ELR (cell line): ENCODE measurements around the gene ANAPC16.
"Not testable (repeated sequence)": the region's sequence is repeated elsewhere in the genome, so short reads cannot be mapped to it uniquely, and the experiment has no call there.

Source experiments
- DNase-seq: peaks from one replicate; pipeline ENCODE4 v3.0.0-alpha.2; 2015; ENCODE audit warnings: low read depth

ANAPC16 gene

DNA sequence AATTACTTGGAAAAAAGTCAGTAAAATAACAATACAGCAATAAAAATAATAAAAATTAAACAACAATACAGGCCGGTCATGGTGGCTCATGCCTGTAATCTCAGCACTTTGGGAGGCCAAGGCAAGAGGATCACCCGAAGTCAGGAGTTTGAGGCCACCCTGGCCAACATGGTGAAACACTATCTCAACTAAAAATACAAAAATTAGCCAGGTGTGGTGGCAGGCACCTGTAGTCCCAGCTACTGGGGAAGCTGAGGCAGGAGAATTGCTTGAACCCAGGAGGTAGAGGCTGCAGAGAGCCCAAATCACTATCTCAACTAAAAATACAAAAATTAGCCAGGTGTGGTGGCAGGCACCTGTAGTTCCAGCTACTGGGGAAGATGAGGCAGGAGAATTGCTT lies 4.0 kb upstream of the ANAPC16 start:
- not testable (repeated sequence) for DNase-seq

DNA sequence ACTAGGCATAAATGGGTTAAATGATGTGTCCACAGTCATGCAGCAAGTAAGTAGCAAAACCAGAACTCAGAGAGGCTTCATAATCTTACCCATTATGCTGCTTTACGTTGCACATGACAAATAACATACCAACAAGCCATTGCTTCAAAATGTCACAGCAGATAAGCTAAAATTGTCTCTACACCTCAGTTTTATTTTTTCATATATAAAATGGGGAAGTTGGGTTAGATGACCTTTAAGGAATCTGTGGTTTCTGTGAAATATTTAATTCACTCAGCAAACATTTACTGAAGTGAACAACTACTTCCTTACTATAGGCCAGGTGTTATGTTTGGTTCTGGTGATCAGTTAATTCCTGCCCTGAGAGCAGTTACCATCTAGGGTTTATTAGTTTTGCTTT lies 2.5 kb downstream of the ANAPC16 start:
- DNase-seq, result no peak

DNA sequence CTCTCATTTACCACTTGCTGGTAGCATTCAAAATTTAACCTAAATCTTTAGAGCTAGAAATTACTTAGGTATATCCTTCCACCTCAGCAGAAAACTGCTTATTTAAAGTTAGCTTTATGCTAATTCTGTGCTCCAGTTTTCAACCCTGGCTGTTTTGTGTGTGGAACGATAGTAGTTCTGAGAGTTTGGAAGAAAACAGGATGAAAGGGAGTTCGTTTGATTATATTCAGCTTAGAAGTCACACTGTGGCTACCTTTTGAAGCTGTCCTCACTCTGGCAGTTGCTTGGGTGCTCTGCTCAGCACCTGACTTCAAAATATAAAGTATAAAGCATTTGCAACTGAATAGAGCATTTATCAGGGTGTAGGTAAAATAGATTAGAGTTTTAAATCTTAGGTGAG lies 2.9 kb downstream of the ANAPC16 start:
- no peak for DNase-seq

DNA sequence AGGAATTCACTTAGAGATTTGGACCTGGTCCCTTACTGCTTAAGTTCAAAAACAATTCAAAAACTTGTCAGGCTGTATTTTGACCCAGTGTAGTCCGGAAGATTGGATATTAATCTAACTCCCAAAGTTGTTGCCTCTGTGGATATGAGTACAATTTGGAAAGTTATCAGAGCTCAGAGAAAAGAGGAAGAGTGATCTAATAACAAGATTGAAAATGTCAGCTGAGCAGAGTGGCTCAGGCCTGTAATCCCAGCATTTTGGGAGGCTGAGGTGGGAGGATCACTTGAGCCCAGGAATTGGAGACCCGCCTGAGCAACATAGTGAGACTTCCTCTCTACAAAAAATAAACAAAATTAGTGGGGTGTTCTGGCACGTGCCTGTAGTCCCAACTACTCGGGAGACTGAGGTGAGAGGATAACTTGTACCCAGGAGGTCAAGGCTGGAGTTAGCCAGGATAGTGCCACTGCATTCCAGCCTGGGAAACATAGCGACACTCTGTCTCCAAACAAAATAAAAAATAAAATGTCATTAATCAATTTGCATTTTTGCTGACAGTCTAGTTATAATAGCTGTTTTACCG lies 3.5 kb downstream of the ANAPC16 start:
- no peak for DNase-seq

DNA sequence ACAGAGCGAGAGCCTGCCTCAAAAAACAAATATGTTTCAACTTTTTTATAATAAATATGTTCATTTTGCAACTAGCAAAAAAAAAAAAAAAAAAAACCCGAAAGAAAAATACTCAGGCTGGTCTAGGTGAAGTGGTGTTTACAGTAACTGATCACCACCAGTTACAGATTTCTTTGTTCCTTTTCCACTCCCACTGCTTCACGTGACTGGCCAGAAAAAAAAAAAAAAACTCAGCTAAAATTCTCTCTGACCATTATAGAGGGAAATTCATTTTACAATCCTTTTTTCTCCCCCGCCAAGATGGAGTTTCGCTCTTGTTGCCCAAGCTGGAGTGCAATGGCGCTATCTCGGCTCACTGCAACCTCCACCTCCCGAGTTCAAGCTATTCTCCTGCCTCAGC lies 4.8 kb downstream of the ANAPC16 start:
- no peak for DNase-seq

DNA sequence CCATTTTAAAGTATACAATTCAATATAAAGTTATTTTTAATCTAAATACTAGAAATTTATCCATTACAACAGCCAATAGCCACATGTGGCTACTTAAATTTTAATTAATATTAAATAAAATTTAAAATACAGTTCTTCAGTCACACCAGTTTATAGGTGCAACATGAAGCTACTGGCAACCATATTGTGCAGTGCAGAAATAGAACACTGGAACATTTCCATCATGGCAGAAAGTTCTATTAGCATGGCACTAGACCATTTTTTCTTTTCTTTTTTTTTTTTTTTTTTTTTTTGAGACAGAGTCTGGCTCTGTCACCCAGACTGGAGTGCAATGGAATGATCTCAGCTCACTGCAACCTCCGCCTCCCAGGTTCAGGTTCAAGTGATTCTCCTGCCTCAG lies 5.5 kb downstream of the ANAPC16 start:
- no peak for DNase-seq

DNA sequence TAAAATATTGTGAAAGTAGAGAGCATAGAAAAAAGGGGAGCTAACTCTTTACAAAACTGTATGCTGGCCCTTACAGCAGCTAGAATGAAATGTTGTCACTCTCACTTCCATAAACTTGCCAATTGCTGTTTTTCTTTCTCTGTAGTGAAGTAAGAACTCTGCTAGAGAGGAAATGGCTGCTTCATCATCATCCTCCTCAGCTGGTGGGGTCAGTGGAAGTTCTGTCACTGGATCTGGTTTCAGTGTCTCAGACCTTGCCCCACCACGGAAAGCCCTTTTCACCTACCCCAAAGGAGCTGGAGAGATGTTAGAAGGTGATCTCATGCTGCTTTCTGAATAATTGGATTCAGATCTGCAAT lies 7.9 kb downstream of the ANAPC16 start:
- DNase-seq, result no peak

DNA sequence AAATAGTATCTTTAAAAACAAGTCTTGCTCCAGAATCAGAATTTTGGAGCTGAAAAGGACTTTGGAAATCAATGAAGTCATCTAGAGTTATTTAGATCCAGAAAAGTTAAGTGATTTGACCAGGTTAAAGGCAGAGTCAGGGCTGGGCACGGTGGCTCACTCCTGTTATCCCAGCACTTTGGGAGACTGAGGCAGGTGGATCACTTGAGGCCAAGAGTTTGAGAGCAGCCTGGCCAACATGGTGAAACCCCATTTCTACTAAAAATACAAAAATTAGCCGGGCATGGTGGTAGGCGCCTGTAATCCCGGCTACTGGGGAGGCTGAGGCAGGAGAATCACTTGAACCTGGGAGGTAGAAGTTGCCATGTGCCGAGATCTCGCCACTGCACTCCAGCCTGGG lies 8.4 kb downstream of the ANAPC16 start:
- DNase-seq, result not testable (repeated sequence)

DNA sequence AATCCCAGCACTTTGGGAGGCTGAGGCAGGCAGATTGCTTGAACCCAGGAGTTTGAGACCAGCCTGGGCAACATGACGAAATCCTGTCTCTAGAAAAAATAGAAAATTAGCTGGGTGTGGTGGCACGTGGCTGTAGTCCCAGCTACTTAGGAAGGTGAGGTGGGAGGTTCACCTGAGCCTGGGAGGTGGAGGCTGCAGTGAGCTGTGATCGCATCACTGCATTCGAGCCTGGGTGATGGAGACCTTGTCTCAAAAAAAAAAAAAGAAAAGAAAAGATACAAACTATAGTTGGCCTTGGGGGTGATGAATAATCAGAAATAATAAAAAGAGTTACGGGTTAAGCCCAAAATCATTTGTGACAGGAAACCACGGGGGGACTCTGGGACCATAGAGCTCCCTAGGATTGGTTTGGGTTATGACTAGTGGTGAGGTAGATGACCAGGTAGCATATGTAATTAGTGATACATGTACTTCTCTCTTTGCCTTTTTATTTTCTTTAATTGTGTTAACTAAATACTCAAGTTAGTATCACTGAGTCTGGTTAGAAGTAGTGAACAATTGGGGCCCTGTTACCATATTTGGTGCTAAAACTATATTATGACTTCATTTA lies 10.7 kb downstream of the ANAPC16 start:
- DNase-seq, result no peak

DNA sequence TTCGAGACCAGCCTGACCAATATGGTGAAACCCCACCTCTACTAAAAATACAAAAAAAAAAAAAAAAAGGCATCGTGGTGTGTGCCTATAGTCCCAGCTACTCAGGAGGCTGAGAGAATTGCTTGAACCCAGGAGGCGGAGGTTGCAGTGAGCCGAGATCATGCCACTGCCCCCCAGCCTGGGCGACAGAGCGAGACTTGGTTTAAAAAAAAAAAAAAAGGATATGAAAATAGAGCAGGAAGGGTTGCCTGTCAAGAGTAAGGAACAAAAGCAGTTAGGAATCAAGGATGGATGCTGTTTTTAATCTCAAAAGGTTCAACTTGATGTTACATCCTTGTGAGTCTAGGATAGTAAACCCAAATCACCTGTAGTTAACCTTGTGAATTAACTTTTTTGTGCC lies 12.0 kb downstream of the ANAPC16 start:
- no peak for DNase-seq

DNA sequence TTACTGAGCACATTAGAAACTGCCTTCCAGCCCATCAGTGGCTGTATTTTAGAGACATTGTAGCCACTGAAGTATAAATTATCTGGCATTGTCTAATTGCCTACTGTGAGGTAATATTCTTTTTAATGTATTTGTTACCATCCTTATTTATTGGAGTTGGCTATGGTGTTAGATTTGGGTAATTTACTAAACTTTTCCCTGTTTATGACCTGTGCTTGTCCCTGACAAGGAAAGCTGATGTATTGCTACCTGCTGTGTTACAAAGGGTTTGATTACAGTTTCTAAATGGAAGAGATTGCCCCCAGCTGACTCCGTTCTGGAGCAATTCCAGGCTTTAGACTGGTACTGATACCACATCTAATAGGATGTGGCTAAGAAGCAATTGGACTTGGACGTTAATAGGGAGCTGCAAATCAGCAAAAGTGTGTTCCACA lies 12.5 kb downstream of the ANAPC16 start:
- no peak for DNase-seq

DNA sequence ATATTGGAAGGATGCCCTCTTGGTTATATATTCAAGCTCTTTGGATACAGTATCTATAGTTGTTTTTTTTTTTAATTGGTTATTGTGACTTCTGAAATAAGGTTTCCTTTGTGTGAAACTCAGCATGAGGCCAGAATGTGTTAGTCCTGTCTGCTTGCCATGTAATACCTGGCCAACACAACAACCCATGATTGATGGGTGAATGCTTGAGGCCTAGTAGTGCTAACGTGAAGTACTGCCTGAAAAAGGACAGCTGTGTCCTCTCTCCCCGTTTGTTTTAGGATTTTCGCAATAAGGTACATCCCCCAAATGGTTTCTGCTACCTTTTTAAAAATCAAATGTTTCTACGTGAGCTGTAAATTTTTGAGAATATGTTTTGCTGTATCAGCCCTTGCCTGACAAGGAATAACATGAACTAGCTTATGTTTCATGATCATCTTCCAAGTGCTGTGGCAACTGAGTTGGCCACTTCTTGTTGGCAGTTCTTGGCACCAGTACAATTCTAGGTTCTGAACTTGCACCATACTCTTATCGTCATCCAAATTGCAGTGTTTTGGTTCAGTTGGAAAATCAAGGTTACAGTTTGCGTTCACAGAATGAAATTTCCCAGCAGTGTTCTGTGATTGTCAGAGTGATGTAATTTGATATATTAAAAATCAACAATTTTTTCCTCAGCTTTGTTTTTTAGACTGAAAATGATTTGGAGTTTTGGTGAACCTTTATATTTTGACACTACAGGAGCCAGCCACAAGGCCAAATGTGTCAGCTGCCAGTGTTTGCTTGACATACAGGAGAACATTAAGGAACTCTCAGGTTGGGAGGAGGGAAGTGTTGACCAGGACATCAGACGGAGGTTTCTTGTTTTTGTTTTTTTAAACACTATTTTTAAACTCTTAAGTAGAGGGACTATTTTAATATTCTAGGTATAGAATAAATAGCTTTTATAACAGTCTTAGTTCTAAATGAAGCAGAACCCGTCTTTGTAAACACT lies 13.7 kb downstream of the ANAPC16 start:
- DNase-seq, result no peak

DNA sequence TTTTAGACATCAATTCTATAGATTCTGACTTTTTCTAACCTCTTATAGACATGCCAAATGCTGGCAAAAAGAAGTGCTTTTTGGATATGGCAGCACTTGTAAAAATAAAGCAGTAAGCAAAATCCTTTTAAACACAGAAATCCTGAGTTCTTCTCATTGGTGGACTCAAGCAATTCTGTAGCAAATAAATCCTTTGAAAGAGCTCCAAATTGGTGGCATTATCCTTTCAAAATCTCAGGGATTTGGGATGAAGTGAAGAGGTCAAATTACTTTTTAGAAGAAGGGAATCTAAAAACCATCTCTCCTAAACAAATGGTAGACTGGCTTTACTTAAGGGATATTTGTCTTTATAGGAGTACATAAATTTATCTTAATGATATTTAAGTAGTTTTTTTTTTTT lies 17.8 kb downstream of the ANAPC16 start:
- no peak for DNase-seq

DNA sequence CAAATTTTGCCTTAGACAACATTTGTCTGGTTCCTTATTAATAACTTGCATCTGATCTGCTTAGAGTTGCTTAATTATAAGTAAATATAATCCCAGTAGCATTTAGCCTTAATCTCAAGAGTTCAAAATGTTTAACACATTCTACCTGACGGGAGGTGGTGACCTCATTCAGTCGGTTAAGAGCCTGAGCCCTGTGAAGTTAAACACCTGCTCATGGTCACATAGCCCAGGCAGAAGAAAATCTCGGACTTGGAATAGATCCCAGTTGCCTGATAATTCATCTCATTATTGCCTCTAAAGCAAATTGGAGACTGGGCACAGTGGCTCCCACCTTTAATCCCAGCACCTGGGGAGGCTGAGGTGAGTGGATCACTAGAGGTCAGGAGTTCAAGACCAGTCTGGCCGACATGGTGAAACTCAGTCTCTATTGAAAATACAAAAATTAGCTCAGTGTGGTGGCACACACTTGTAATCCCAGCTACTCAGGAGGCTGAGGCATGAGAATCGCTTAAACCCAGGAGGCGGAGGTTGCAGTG lies 18.8 kb downstream of the ANAPC16 start:
- DNase-seq, result no peak

DNA sequence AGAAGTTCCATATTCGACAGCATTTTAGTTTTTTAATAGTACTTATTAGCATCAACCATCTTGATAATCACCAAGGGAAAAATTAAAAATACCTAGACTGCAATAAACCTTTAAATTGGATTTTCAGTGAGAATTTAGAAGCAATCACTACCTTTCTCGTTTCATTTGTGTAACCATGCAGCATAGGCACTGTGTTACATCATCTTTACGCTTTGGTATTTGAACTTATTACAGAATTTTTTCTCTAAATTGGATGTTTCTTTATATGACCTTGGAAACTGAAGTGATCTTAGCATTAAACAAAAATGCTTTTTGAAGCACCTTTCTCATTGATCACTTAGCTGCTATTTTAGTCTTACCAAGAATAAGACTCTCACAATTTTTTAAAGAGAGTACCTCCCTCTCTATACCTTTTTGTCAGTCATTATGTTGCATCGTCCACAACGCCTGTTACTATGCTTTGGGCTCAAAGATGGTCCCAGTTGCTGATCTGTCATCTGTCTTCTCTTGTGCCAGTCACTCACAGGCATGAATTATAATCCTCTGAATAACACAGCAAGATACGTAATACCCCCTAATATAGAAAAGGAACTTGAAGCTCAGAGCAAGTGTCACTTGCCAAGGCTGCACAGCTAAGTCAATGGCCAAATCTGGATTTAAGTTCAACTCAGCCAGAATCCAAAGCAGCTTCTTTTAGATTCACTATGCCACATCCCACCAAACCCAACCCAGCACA lies 19.9 kb downstream of the ANAPC16 start:
- no peak for DNase-seq

DNA sequence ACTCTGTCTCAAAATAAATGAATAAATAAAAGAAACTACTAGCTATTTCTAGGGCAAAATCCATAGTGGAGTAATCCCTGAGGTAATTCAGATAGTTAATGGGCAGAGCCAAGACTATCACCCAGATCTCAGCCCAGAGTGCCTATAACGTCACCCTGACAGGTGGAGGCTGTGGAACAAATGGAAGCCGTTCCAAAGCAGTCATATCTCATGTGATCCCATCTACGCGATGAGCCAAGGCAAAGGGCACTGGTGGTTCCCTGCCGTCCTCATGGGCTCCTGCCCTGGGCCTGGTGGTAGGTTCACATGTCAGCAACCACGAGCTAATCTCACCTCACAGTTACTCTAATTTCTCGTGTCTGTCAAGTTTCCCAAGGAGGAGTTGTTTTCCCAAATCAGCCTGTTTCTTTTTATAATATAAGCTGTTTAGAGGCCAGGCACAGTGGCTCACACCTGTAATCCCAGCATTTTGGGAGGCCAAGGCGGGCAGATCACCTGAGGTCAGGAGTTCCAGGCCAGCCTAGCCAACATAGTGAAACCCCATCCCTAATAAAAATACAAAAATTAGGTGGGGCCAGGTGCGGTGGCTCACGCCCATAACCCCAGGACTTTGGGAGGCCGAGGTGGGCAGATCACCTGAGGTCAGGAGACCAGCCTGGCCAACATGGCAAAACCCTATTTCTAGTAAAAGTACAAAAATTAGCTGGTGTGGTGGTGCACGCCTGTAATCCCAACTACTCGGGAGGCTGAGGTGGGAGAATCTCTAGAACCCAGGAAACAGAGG lies 22.8 kb downstream of the ANAPC16 start:
- no peak for DNase-seq

DNA sequence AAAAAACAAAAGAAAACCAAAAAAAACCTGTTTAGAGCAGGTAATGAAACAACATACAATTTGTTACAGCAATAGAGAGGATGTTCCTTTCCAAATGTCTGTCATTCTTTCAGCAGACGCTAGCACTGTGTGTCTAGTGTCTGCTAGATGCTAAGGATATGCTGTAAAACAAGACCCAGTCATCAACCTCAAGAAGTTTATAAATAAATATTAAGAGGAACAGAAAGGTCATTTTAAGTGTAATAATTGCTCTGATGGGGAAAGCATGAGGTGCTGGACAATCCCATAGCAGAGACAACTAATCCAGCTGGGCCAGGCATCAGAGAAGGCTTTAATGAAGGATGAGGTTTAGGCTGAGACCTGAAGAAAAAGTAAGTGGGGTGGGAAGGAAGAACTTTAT lies 23.6 kb downstream of the ANAPC16 start:
- no peak for DNase-seq

DNA sequence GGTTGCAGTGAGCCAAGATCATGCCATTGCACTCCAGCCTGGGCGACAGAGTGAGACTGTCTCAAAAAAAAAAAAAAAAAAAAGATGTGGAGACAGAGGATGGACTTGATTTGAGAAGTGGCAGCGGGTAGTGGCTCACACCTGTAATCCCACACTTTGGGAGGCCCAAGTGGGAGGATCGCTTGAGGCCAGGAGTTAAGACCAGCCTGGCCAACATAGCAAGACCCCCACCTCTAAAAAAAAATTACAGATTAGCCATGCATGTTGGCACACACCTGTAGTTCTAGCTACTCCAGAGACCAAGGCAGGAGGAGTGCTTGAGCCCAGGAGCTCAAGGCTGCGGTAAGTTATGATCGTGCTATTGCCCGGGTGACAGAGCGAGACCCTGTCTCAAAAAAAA lies 24.6 kb downstream of the ANAPC16 start:
- DNase-seq, result no peak

DNA sequence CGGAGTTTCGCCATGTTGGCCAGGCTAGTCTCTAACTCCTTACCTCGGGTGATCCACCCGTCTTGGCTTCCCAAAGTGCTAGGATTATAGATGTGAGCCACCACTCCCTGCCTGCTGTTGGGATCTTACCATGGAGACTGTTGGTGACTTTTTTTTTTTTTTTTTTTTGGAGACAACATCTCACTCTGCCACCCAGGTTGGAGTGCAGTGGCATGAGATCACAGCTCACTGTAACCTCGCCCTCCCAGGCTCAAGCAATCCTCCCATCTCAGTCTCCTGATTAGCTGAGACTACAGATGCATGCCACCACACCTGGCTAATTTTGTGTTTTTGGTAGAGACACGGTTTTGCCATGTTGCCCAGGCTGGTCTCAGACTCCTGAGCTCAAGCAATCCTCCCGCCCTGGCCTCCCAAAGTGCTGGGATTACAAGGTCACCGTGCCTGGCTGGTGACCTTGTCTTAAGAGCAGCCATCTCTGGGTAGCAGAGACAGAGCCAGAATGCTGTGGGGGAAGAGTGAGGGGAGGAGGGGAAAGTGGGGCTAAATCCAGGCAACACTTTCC lies 26.0 kb downstream of the ANAPC16 start:
- no peak for DNase-seq

DNA sequence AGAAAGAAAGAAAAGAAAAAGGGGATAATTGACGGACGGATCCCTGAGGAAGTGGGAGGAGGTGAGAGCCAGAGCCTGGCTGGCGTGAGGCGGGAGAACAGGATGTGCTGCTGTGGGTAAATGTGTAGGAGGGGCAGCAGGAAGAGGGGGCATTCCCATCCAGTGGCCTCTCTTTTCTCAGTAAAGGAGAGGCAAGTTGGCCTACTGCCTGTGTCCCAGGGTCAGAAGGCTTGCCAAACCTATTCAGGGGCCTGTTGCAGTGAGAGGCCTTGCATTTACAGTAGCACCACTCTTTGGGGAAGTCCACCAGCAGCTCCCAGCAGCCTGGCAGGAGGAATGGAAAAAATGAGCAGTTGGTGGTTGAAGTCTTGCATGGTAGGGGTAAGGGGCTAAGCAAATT lies 26.9 kb downstream of the ANAPC16 start:
- DNase-seq, result no peak

DNA sequence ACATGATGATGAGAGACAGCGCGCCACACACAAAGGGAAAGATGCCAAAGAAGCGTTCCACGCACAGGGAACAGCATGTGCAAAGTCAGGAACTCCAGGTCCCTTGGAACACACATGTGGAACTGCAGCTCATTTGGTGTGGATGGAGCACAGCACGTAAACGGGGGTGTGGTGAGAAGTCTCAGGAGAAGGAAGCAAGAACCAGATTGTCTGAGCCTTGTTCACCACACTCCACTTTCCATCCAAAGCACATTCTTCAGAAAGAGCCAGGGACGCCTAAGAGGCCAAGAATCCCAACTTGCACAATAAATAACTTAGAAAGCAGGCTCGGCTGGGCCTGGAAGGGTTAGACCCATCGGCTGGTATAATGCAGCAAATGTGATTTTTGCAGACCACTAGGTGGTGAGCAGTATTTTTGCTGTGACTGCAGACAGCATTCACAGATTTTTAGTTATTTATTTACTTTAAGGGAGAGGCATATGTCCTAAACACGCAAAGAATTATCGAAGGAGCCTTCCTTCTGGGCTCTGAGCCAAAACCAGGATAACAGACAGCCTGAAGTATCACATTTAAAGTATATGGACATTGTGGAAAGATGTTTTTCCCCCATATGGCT lies 28.1 kb downstream of the ANAPC16 start:
- peak; percentile 71 for DNase-seq
